ENCODE results near the gene PDGFD. TPM values are rescaled to one million over a fixed set of nuclear protein-coding genes. Genes with fewer than 3 reads are reported as not detected.
"Not testable (repeated sequence)": the region's sequence is repeated elsewhere in the genome, so short reads cannot be mapped to it uniquely, and the experiment has no call there.

PDGFD gene
- total and polyA plus RNA-seq, 2 experiments from 2014 or later: 1.9 to 4.5 TPM

- TF ChIP-seq, protein P1, sequence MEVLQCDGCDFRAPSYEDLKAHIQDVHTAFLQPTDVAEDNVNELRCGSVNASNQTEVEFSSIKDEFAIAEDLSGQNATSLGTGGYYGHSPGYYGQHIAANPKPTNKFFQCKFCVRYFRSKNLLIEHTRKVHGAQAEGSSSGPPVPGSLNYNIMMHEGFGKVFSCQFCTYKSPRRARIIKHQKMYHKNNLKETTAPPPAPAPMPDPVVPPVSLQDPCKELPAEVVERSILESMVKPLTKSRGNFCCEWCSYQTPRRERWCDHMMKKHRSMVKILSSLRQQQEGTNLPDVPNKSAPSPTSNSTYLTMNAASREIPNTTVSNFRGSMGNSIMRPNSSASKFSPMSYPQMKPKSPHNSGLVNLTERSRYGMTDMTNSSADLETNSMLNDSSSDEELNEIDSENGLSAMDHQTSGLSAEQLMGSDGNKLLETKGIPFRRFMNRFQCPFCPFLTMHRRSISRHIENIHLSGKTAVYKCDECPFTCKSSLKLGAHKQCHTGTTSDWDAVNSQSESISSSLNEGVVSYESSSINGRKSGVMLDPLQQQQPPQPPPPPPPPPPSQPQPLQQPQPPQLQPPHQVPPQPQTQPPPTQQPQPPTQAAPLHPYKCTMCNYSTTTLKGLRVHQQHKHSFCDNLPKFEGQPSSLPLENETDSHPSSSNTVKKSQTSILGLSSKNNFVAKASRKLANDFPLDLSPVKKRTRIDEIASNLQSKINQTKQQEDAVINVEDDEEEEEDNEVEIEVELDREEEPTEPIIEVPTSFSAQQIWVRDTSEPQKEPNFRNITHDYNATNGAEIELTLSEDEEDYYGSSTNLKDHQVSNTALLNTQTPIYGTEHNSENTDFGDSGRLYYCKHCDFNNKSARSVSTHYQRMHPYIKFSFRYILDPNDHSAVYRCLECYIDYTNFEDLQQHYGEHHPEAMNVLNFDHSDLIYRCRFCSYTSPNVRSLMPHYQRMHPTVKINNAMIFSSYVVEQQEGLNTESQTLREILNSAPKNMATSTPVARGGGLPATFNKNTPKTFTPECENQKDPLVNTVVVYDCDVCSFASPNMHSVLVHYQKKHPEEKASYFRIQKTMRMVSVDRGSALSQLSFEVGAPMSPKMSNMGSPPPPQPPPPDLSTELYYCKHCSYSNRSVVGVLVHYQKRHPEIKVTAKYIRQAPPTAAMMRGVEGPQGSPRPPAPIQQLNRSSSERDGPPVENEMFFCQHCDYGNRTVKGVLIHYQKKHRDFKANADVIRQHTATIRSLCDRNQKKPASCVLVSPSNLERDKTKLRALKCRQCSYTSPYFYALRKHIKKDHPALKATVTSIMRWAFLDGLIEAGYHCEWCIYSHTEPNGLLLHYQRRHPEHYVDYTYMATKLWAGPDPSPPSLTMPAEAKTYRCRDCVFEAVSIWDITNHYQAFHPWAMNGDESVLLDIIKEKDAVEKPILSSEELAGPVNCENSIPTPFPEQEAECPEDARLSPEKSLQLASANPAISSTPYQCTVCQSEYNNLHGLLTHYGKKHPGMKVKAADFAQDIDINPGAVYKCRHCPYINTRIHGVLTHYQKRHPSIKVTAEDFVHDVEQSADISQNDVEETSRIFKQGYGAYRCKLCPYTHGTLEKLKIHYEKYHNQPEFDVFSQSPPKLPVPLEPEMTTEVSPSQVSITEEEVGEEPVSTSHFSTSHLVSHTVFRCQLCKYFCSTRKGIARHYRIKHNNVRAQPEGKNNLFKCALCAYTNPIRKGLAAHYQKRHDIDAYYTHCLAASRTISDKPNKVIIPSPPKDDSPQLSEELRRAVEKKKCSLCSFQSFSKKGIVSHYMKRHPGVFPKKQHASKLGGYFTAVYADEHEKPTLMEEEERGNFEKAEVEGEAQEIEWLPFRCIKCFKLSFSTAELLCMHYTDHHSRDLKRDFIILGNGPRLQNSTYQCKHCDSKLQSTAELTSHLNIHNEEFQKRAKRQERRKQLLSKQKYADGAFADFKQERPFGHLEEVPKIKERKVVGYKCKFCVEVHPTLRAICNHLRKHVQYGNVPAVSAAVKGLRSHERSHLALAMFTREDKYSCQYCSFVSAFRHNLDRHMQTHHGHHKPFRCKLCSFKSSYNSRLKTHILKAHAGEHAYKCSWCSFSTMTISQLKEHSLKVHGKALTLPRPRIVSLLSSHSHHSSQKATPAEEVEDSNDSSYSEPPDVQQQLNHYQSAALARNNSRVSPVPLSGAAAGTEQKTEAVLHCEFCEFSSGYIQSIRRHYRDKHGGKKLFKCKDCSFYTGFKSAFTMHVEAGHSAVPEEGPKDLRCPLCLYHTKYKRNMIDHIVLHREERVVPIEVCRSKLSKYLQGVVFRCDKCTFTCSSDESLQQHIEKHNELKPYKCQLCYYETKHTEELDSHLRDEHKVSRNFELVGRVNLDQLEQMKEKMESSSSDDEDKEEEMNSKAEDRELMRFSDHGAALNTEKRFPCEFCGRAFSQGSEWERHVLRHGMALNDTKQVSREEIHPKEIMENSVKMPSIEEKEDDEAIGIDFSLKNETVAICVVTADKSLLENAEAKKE (CRISPR knock-in tag; IDR thresholded peaks at IDR 0.05): no peak
Measured at GRCh38 chr11:104049116-104049515, 114.8 kb downstream of the PDGFD start (continued).

DNA sequence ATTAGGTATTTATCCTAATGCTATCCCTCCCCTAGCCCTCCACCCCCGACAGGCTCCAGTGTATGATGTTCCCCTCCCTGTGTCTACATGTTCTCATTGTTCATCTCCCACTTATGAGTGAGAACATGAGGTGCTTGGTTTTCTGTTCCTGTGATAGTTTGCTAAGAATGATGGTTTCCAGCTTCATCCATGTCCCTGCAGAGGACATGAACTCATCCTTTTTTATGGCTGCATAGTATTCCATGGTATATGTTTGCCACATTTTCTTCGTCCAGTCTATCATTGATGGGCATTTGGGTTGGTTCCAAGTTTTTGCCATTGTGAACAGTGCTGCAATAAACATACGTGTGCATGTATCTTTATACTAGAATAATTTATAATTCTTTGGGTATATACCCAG is 117.1 kb downstream of the PDGFD start:
- not testable (repeated sequence) for H3K9me3 Mint-ChIP-seq; DNase-seq (ENCODE audit: low spot score); H3K4me1 Mint-ChIP-seq; ATAC-seq; H3K4me1 ChIP-seq (ENCODE audit: insufficient read depth); H2AFZ ChIP-seq; H3K36me3 Mint-ChIP-seq (ENCODE audit: low read depth); H3K4me3 Mint-ChIP-seq; H3F3A ChIP-seq (replicated peaks; ENCODE audit: low read depth); H3K9me2 ChIP-seq (ENCODE audit: insufficient read depth); H3K4me3 ChIP-seq; H3K36me3 ChIP-seq (ENCODE audit: insufficient read depth); H3K4me2 ChIP-seq; H3K27ac ChIP-seq (ENCODE audit: low read depth); H4K20me1 ChIP-seq (replicated peaks; ENCODE audit: insufficient read depth); H3K27ac Mint-ChIP-seq; H3K27me3 ChIP-seq (ENCODE audit: insufficient read depth); H3K27me3 Mint-ChIP-seq (ENCODE audit: insufficient read depth, low read depth, poor library complexity); H3K79me2 ChIP-seq (replicated peaks; ENCODE audit: insufficient read depth)

DNA sequence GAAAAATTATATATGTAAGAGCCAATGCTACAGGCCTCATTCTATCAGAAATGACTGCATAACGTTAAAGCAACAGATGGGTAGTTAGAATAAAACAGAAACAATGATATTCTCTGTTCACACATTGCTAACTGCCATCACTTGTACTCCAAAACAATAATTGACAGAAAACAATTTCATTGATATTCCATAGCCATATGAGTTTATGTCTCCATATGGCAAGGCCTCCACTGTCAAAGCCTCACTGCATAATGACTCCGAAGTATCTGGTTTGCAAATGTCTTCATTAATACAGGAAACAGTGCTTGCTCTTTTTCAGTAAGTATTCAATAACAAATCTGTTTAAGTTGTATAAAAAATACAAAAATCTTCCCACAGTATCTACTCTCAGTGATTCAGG is 117.6 kb downstream of the PDGFD start:
- H3K36me3 Mint-ChIP-seq (ENCODE audit: low read depth): no peaks in the 10 kb centered on the region
- Histone ChIP-seq H3K9me2 (ENCODE audit: insufficient read depth) (no peaks in the 10 kb centered on the region), H4K20me1 (replicated peaks; ENCODE audit: insufficient read depth) (no peaks in the 10 kb centered on the region), H3K4me3 (no peak overlapping the region), H3K4me1 (ENCODE audit: insufficient read depth) (no peaks in the 10 kb centered on the region), H2AFZ (no peak overlapping the region), H3F3A (replicated peaks; ENCODE audit: low read depth) (no peaks in the 10 kb centered on the region), H3K27ac (ENCODE audit: low read depth) (no peak overlapping the region), H3K36me3 (ENCODE audit: insufficient read depth) (no peaks in the 10 kb centered on the region), H3K4me2 (no peak overlapping the region), H3K79me2 (replicated peaks; ENCODE audit: insufficient read depth) (no peaks in the 10 kb centered on the region), H3K27me3 (ENCODE audit: insufficient read depth) (no peaks in the 10 kb centered on the region)
- 0 out of 3 replicates have a peak, but pooled peaks cover 2% of the 10 kb centered on the region for H3K4me1 Mint-ChIP-seq
- H3K9me3 Mint-ChIP-seq: no peaks in the 10 kb centered on the region; the same call in 2 of the 3 replicates
- H3K27ac Mint-ChIP-seq: no peak overlapping the region
- no peak for ATAC-seq
- H3K27me3 Mint-ChIP-seq (ENCODE audit: insufficient read depth, low read depth, poor library complexity): no peaks in the 10 kb centered on the region
- no peak for DNase-seq (ENCODE audit: low spot score)
- H3K4me3 Mint-ChIP-seq: no peak overlapping the region
- TF ChIP-seq EZH2 (IDR thresholded peaks at IDR 0.05; ENCODE audit: low read depth, unreplicated experiment): no peak
- no peak for TF ChIP-seq JUNB (IDR thresholded peaks at IDR 0.05; ENCODE audit: unreplicated experiment)
- TF ChIP-seq EZH2phosphoT487 (IDR thresholded peaks at IDR 0.05; ENCODE audit: unreplicated experiment): no peak
- no peak for TF ChIP-seq ZNF331 (CRISPR knock-in tag; IDR thresholded peaks at IDR 0.05; ENCODE audit: low read depth)
- TF ChIP-seq, protein P2, sequence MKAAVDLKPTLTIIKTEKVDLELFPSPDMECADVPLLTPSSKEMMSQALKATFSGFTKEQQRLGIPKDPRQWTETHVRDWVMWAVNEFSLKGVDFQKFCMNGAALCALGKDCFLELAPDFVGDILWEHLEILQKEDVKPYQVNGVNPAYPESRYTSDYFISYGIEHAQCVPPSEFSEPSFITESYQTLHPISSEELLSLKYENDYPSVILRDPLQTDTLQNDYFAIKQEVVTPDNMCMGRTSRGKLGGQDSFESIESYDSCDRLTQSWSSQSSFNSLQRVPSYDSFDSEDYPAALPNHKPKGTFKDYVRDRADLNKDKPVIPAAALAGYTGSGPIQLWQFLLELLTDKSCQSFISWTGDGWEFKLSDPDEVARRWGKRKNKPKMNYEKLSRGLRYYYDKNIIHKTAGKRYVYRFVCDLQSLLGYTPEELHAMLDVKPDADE (IDR thresholded peaks at IDR 0.05): no peak
